Astrocyte (in vitro differentiated cells and primary cell): ENCODE data around the gene FMO1.

ENCODE experiments used
- EZH2 ChIP-seq: IDR thresholded peaks from 2 replicates; pipeline ENCODE4 v1.6.1; 2012; ENCODE audit warnings: mild to moderate bottlenecking, low read length, inconsistent platforms; ENCODE audit not compliant: insufficient read depth
- TF ChIP-seq, protein P1 (sequence below): IDR thresholded peaks from 2 replicates; pipeline ENCODE4 v1.5.1; 2011; ENCODE audit warnings: low read depth, mild to moderate bottlenecking, inconsistent platforms, low read length, moderate library complexity; ENCODE audit not compliant: insufficient read depth

DNA sequence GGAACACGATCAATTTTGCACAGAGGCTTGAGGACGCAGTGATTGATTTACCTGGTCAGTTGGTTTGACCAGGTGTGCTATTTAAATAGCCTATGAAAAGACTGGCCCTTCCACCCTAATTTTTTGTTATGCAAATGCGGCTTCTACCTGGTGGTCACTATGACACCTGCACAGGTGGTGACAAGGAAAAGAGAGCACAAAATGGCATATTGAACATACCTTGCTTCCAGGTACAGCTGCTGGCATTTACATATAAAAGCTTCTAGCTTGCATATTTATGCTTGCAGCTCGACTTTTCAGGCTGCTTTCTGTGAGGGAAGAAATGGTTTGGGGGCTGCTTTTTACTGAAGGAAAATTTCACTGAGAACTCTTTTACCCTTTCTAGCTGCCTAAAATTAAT, 50.4 kb downstream of the FMO1 start:
- TF ChIP-seq, protein P1, sequence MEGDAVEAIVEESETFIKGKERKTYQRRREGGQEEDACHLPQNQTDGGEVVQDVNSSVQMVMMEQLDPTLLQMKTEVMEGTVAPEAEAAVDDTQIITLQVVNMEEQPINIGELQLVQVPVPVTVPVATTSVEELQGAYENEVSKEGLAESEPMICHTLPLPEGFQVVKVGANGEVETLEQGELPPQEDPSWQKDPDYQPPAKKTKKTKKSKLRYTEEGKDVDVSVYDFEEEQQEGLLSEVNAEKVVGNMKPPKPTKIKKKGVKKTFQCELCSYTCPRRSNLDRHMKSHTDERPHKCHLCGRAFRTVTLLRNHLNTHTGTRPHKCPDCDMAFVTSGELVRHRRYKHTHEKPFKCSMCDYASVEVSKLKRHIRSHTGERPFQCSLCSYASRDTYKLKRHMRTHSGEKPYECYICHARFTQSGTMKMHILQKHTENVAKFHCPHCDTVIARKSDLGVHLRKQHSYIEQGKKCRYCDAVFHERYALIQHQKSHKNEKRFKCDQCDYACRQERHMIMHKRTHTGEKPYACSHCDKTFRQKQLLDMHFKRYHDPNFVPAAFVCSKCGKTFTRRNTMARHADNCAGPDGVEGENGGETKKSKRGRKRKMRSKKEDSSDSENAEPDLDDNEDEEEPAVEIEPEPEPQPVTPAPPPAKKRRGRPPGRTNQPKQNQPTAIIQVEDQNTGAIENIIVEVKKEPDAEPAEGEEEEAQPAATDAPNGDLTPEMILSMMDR = no peak
- no peak for TF ChIP-seq EZH2
